Stimulated activated CD4-positive, alpha-beta T cell treated with anti-CD3 and anti-CD28 coated beads, Interleukin-12 subunit alpha, Interleukin-12 subunit beta, amount 100 ng/mL, for 24 hours (primary cell): ENCODE data around the gene NLRP5.
"Not testable (repeated sequence)": the region's sequence is repeated elsewhere in the genome, so short reads cannot be mapped to it uniquely, and the experiment has no call there.

Experiments used
- DNase-seq, 2 experiments: peaks; one replicate each; pipeline ENCODE4 v3.0.0-alpha.2; 2020; ENCODE audit warnings: low read depth in 2 of 2

Gene NLRP5

DNA sequence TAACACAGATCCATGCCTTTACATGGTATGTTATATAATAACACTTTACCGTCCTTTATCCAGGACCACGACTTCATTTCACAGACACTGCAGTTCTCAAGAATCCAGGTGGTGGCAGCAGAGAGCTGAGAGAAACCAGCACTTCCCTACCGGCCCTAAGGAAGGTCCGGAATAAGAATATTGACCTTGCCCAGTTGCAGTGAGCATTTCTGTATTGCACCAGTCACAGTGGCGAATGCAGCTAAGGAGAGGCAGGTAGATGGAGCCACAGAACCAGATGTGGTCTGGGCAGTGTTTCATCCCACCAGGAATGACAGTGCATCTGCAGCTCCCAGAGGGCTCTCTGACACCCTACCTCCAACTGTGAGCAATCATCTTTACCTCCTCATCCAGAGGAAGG, 89.9 kb downstream of the NLRP5 start:
- peak in 1 of 2 experiments; percentile 31 for DNase-seq

DNA sequence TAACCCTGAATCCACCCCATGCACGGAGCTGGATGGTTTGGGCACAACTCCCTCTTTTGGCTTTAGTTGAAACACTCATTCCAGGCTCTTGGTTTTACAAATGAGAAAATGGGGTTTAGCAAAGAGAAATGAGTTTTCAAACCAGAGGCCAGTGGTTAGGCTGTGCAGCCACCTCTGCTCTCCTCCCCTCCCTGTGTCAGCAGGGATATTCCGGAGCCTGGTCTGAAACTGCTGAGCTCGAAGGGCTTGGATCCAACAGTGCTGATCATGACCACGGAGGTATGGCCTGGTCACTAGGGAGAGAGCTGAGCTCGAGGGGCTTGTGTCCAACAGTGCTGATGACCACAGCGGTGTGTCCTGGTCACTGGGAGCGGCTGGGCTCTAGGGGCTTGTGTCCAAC, 93.0 kb downstream of the NLRP5 start:
- no peak for DNase-seq

DNA sequence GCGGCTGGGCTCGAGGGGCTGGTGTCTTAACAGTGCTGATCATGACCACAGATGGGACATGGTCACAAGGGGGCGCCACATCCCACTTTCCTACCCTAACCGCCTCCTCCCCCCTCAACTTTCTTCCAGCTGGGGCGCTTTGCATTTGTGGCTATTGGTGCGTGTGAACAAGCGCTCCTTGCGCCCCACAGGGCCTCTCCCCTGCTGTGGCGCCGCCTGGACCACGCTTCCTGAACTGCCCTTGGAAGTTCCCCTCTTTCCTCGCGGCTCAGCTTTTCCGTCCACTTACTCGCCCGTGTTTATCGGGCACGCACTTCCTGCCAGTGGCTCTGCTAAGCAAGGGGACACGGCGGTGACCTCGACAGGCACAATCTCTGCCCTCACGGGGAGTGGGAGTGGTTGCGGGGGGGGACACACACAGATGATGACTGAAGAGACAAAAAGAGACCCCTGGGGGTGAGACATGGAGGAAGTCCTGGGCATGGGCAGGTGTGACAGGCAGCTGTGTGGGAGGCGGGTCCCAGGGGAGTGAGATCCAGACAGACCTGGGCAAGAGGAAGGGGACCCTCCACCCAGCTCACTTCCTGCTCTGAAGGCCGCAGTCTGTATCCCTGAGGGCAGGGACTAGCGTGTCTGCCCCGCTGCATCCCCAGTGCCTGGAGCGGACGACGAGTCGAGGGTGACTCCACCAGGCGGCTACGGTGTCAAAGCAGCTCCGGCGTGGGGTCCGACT, 94.3 kb downstream of the NLRP5 start:
- DNase-seq = peak; percentile 31 to 69

DNA sequence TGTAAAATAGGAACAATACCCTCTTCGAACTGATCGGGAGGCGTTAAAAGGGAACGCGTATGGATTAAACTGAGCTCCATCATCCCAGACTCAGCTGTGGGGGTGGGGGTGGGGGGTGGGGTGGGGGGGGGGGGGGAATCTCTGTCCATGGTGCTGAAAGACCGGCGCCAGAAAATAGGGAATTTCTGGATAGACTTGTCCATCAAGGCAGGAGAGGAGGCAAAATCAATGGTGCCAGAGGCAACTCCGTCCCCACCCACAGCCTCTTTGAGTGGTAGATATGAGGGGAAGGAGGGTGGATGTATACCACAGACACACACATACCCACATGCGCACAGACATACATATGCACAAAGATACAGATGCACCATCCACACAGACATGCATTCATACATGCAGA, 97.1 kb downstream of the NLRP5 start:
- DNase-seq = no peak

DNA sequence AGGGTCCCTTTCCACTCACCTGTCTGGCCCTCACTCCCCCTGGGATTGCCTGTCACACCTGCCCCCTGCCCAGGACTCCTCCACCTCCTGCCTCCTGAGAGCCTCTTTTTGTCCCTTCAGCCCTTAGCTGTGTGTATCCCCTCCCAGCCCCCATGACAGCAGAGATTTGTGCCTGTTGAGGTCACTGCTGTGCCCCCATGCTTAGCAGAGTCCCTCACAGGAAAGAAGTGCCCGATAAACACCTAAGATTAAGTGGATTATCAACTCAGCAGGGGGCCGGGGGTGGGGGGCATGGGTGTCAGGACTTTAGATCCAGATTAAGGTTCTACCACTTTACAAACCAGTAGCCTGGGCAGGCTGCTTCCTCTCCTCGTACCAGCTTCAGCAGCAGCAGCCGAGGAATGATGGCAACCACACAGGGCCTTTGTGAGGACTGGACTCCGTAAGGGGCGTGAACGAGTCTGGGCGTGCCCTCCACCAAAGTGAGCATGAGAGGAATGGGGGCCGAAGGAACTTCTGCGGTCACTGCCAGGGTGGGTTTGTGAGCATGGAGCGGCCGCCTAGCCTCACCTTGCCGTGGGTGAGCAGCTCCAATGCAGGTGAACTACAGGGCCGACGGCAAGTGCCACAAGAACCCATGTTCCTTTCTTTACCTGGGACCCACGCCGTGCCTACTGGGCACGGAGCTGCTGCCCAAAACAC, 98.4 kb downstream of the NLRP5 start:
- no peak for DNase-seq

- DNase-seq = no peak
Observed at GRCh38 chr19:56085571-56086275, 99.1 kb downstream of the NLRP5 start.

DNA sequence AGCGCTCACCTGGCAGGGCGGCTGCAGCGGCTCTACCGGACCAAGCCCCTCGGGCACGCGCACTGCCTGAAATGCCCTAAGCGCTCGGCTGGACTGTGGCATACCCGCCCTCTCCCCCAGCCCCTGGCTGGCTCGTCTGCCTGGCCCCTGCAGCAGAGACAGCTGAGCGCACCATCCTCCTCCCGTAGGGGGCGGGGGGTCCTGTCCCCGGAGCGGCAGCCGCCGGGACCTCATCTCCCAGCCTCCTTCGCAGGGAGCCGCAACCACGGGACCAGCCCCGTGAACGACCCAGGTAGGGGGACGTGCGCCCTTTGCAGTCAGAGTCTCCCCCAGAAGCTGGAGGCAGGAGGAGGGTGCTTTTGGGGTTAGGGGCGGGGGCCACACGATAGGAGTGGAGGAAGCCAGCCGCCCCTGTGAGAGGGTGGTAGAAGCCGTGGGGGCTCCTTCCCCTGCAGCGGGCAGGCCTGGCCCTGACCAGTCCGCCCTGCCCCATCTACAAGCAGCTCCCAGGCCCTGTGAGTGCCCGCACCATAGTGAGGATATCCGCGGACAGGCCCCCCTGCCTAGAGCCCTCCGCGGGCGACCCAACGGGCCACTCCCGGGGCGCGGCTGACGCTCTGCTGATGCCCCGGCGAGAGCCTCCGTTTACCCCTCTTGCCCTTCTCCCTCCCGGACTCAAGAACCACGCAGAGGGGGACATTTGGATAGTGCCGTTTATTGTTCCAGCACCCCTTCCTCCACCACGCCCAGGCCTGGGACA, 100.3 kb downstream of the NLRP5 start:
- no peak for DNase-seq

DNA sequence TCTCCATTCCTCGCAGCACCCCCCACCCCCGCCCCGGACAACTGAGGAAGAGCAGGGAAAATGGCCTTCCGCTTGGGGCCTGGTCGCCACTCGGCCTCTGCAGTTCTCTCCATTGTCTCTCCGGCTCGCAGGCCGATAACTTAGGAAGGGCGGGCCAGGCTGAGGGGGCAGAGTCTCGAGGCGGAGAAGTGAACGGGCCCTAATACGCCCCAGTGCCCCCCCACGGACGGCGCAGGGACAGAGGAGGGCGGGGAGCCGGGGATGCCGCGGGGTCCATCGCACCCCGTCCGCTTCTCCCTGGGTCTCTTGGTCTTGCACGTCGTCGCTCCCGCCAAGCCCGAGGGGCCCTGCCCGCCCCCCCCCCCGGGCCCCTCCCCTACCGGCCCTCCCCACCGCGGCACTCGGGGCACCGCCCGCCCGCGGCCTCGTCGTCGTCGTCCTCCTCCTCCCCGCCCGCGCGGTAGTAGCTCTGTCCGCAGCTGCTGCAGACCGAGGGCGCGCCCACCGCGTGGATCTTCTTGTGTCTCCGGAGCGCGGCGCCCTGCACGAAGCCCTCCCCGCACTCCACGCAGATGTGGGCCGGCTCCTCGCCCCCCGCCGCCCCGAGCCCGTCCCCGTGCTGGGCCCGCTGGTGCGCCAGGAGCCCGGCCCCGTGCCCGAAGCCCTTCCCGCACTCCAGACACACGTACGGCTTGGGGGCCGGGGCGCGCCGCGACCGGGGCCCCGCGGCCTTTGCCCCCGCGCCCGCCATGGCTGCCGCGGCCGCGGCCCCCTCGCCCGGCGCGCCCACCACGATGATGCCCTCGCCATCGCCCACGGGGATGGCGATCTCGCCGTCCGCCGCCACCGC, 101.3 kb downstream of the NLRP5 start:
- no peak for DNase-seq

GRCh38 chr19:56088497-56089215, 102.1 kb downstream of the NLRP5 start:
- DNase-seq = no peak

- DNase-seq = no peak
Observed at GRCh38 chr19:56089344-56089743, 102.8 kb downstream of the NLRP5 start.

DNA sequence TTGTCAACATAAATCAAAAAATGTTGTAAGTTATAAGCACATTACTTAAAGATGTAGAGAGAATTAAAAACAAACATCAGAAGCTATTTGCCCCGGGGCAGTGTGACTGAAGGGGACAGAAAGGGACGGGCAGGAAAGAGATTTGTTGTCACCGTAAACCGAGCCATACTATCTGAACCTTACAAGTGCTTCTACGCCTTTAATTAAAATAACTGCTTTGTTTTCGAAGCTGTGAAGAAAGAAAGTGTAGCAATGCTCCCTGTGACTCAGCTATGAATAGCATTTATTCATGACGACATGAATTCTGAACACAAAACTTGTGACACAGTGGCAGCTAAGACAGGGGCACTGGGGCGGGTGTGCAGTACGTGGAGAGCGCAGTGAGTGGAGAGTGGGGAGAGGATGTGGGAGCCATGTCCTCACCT, 104.5 kb downstream of the NLRP5 start:
- no peak for DNase-seq

- no peak for DNase-seq
Observed at GRCh38 chr19:56091751-56092546, 105.4 kb downstream of the NLRP5 start.

DNA sequence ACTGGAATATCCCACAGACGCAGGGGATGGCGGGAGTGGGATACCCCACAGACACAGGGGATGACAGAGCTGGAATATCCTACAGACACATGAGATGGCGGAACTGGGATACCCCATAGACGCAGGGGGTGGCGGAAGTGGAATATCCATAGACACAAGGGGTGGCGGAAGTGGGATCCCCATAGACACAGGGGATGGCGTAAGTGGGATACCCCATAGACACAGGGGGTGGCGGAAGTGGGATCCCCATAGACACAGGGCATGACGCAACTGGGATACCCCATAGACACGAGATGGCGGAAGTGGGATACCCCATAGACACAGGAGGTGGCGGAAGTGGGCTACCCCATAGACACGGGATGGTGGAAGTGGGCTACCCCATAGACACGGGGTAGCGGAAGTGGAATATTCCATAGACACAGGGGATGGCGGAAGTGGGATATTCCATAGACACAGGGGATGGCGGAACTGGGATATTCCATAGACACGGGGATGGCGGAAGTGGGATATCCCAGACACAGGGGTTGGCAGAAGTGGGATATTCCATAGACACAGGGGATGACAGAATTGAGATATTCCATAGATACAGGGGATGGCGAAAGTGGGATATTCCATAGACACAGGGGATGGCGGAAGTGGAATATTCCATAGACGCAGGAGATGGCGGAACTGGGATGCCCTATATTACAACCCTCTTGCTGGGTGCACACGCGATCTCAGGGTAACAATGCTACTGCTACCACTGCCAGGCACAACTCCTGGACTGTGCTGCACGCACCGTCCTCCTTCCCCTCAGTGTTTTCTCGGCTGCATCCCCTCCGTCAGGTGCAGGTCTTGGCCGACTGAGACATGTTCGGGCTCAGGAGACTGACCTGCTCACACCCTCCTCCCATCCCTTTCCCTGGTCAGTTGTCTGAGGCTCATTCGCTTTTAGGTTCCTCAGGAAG, 106.4 kb downstream of the NLRP5 start:
- DNase-seq = no peak

DNA sequence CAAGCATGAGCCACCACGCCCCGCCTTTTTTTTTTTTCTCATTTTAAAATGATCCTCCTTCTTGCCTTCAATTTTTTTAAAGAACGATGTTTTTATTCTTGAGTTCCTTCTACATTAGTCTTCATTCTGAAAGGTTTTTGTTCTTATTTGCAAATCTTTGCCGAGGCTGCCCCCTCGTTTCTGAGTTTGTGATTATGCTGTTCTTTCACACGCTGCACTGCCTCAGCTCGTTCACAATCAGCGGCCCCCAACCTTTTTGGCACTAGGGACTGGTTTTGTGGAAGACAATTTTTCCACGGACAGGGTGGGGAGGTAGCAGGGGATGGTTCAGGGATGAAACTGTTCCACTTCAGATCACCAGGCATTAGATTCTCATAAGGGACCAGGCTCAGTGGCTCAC, 107.9 kb downstream of the NLRP5 start:
- DNase-seq = no peak

- no peak for DNase-seq
Observed at GRCh38 chr19:56096665-56097064, 110.1 kb downstream of the NLRP5 start.

- no peak for DNase-seq
Observed at GRCh38 chr19:56097306-56097705, 110.7 kb downstream of the NLRP5 start.

- DNase-seq = no peak
Observed at GRCh38 chr19:56097776-56098175, 111.2 kb downstream of the NLRP5 start.

- not testable (repeated sequence) for DNase-seq
Observed at GRCh38 chr19:56098237-56098636, 111.7 kb downstream of the NLRP5 start.
